Measurements from ENCODE around the gene RENBP. TPM values are rescaled to one million over a fixed set of nuclear protein-coding genes. Genes with fewer than 3 reads are reported as not detected.

The RENBP gene
- total and polyA plus RNA-seq, 9 of the 15 experiments (the other 6 are each of a cell fraction or from before 2014, with no cell fraction given): 0.07 to 14.8 (median 10.6) TPM; not detected in 1

- TF ChIP-seq SP2 (IDR thresholded peaks at IDR 0.05; ENCODE audit: extremely low read depth, low read depth, low read length, poor library complexity, severe bottlenecking) (no peak), VEZF1 (CRISPR knock-in tag; IDR thresholded peaks at IDR 0.05) (peak; percentile 89), EZH2 (IDR thresholded peaks at IDR 0.05; ENCODE audit: borderline replicate concordance, low read depth, low read length) (peak; percentile 83; the same call in 1 of the 2 replicates), MAFK (IDR thresholded peaks at IDR 0.05; ENCODE audit: low read length) (no peak), NBN (IDR thresholded peaks at IDR 0.05; ENCODE audit: low read depth) (peak; percentile 87), RBFOX2 (IDR thresholded peaks at IDR 0.05; ENCODE audit: low read depth, low read length) (no peak), PKNOX1 (IDR thresholded peaks at IDR 0.05) (peak; percentile 39), SIRT6 (IDR thresholded peaks at IDR 0.05; ENCODE audit: low read depth, low read length) (no peak), SP1 (CRISPR knock-in tag; IDR thresholded peaks at IDR 0.05) (peak; percentile 60; the same call in 1 of the 2 replicates), ZNF766 (CRISPR knock-in tag; conservative IDR thresholded peaks at IDR 0.05) (peak; percentile 91), RCOR1 (IDR thresholded peaks at IDR 0.05; ENCODE audit: borderline replicate concordance in 1 of 2, low read depth in 2 of 2, low read length in 2 of 2) (peak; percentile 99), MYC (IDR thresholded peaks at IDR 0.05; ENCODE audit: low read depth, low read length) (peak; percentile 55), MYC (CRISPR knock-in tag; IDR thresholded peaks at IDR 0.05; ENCODE audit: borderline replicate concordance, low read depth) (no peak), MCM5 (IDR thresholded peaks at IDR 0.05; ENCODE audit: low read depth) (no peak), NCOA6 (IDR thresholded peaks at IDR 0.05) (no peak), ZBTB12 (CRISPR knock-in tag; IDR thresholded peaks at IDR 0.05) (no peak), ARID3A (IDR thresholded peaks at IDR 0.05; ENCODE audit: borderline replicate concordance, low read depth, low read length) (peak; percentile 71; the same call in 1 of the 2 replicates), GABPB2 (CRISPR knock-in tag; conservative IDR thresholded peaks at IDR 0.05) (no peak), TARDBP (IDR thresholded peaks at IDR 0.05) (peak; percentile 97), ZNF717 (CRISPR knock-in tag; IDR thresholded peaks at IDR 0.05) (no peak), SMAD4 (CRISPR knock-in tag; conservative IDR thresholded peaks at IDR 0.05) (peak; percentile 95), LEF1 (IDR thresholded peaks at IDR 0.05) (peak; percentile 98), ZNF511 (CRISPR knock-in tag; IDR thresholded peaks at IDR 0.05) (no peak), ZBTB17 (CRISPR knock-in tag; IDR thresholded peaks at IDR 0.05) (peak; percentile 52; the same call in 1 of the 2 replicates), SMAD1 (IDR thresholded peaks at IDR 0.05; ENCODE audit: low read depth, low read length, partially characterized antibody) (peak; percentile 98), KHSRP (IDR thresholded peaks at IDR 0.05) (peak; percentile 88)
Measured at GRCh38 chrX:153897899-153898298, 46.5 kb downstream of the RENBP start (continued).
